ENCODE measurements around the gene HECW1. TPM values are rescaled to one million over a fixed set of nuclear protein-coding genes. Genes with fewer than 3 reads are reported as not detected.
A peak's percentile ranks its signal among the peaks of the same experiment; 100 is the strongest.
"Not testable (repeated sequence)": the region's sequence is repeated elsewhere in the genome, so short reads cannot be mapped to it uniquely, and the experiment has no call there.

Gene HECW1
- total RNA-seq, 1 donor from 2014 or later, result 68.7 TPM

GRCh38 chr7:43592326-43592725 lies 479.9 kb downstream of the HECW1 start:
- TF ChIP-seq CTCF (IDR thresholded peaks at IDR 0.05; ENCODE audit: partially characterized antibody, unreplicated experiment), result no peak
- peak overlapping the region; percentile 53 for H3K27ac Mint-ChIP-seq (ENCODE audit: unreplicated experiment)
- peaks cover 7% of the 10 kb centered on the region for H3K27me3 Mint-ChIP-seq (ENCODE audit: unreplicated experiment)
- H3K9me3 Mint-ChIP-seq (ENCODE audit: unreplicated experiment), result peaks cover 7% of the 10 kb centered on the region
- no peaks in the 10 kb centered on the region for H3K36me3 Mint-ChIP-seq (ENCODE audit: unreplicated experiment)
- H3K4me3 Mint-ChIP-seq (ENCODE audit: unreplicated experiment), result no peak overlapping the region
- no peak for DNase-seq
- peaks cover 34% of the 10 kb centered on the region for H3K4me1 Mint-ChIP-seq (ENCODE audit: low read depth, unreplicated experiment)

GRCh38 chr7:43593010-43593409 lies 480.6 kb downstream of the HECW1 start:
- no peak overlapping the region for H3K4me3 Mint-ChIP-seq (ENCODE audit: unreplicated experiment)
- H3K4me1 Mint-ChIP-seq (ENCODE audit: low read depth, unreplicated experiment), result peaks cover 33% of the 10 kb centered on the region
- DNase-seq, result no peak
- H3K27ac Mint-ChIP-seq (ENCODE audit: unreplicated experiment), result peak overlapping the region; percentile 11
- H3K36me3 Mint-ChIP-seq (ENCODE audit: unreplicated experiment), result no peaks in the 10 kb centered on the region
- peaks cover 7% of the 10 kb centered on the region for H3K9me3 Mint-ChIP-seq (ENCODE audit: unreplicated experiment)
- H3K27me3 Mint-ChIP-seq (ENCODE audit: unreplicated experiment), result peaks cover 7% of the 10 kb centered on the region
- TF ChIP-seq CTCF (IDR thresholded peaks at IDR 0.05; ENCODE audit: partially characterized antibody, unreplicated experiment), result no peak

GRCh38 chr7:43594020-43594419 lies 481.6 kb downstream of the HECW1 start:
- Mint-ChIP-seq H3K36me3 (ENCODE audit: unreplicated experiment) (no peaks in the 10 kb centered on the region), H3K4me3 (ENCODE audit: unreplicated experiment) (peak overlapping the region; percentile 59), H3K27ac (ENCODE audit: unreplicated experiment) (peak overlapping the region; percentile 95), H3K9me3 (ENCODE audit: unreplicated experiment) (peaks cover 7% of the 10 kb centered on the region), H3K4me1 (ENCODE audit: low read depth, unreplicated experiment) (peaks cover 26% of the 10 kb centered on the region), H3K27me3 (ENCODE audit: unreplicated experiment) (peaks cover 7% of the 10 kb centered on the region)
- TF ChIP-seq CTCF (IDR thresholded peaks at IDR 0.05; ENCODE audit: partially characterized antibody, unreplicated experiment), result no peak
- no peak for DNase-seq

- H3K4me3 Mint-ChIP-seq (ENCODE audit: unreplicated experiment); H3K27me3 Mint-ChIP-seq (ENCODE audit: unreplicated experiment); H3K36me3 Mint-ChIP-seq (ENCODE audit: unreplicated experiment); DNase-seq; H3K9me3 Mint-ChIP-seq (ENCODE audit: unreplicated experiment); H3K27ac Mint-ChIP-seq (ENCODE audit: unreplicated experiment): not testable (repeated sequence)
- peaks cover 16% of the 10 kb centered on the region for H3K4me1 Mint-ChIP-seq (ENCODE audit: low read depth, unreplicated experiment)
Observed at GRCh38 chr7:43596426-43596825, 484.0 kb downstream of the HECW1 start.

GRCh38 chr7:43600056-43600455 lies 487.6 kb downstream of the HECW1 start:
- H3K4me1 Mint-ChIP-seq (ENCODE audit: low read depth, unreplicated experiment), result peaks cover 11% of the 10 kb centered on the region
- DNase-seq, result no peak
- H3K4me3 Mint-ChIP-seq (ENCODE audit: unreplicated experiment), result no peak overlapping the region
- TF ChIP-seq CTCF (IDR thresholded peaks at IDR 0.05; ENCODE audit: partially characterized antibody, unreplicated experiment), result no peak
- peaks cover 1% of the 10 kb centered on the region for H3K9me3 Mint-ChIP-seq (ENCODE audit: unreplicated experiment)
- H3K36me3 Mint-ChIP-seq (ENCODE audit: unreplicated experiment), result peaks cover 4% of the 10 kb centered on the region
- no peak overlapping the region for H3K27ac Mint-ChIP-seq (ENCODE audit: unreplicated experiment)
- H3K27me3 Mint-ChIP-seq (ENCODE audit: unreplicated experiment), result no peaks in the 10 kb centered on the region

- Mint-ChIP-seq H3K27me3 (ENCODE audit: unreplicated experiment) (no peaks in the 10 kb centered on the region), H3K36me3 (ENCODE audit: unreplicated experiment) (peaks cover 4% of the 10 kb centered on the region), H3K27ac (ENCODE audit: unreplicated experiment) (no peak overlapping the region), H3K4me3 (ENCODE audit: unreplicated experiment) (no peak overlapping the region), H3K4me1 (ENCODE audit: low read depth, unreplicated experiment) (peaks cover 8% of the 10 kb centered on the region), H3K9me3 (ENCODE audit: unreplicated experiment) (no peaks in the 10 kb centered on the region)
- TF ChIP-seq CTCF (IDR thresholded peaks at IDR 0.05; ENCODE audit: partially characterized antibody, unreplicated experiment), result no peak
- DNase-seq, result no peak
Observed at GRCh38 chr7:43602256-43602655, 489.8 kb downstream of the HECW1 start.

Data from glutamatergic neuron (in vitro differentiated cells).